Measurements from ENCODE around the gene OBP2A. TPM values are rescaled to one million over a fixed set of nuclear protein-coding genes. Genes with fewer than 3 reads are reported as not detected.
A peak's percentile ranks its signal among the peaks of the same experiment; 100 is the strongest.

Gene OBP2A
- total RNA-seq, 1 experiment from 2014 or later = not detected

- TF ChIP-seq, protein P1, sequence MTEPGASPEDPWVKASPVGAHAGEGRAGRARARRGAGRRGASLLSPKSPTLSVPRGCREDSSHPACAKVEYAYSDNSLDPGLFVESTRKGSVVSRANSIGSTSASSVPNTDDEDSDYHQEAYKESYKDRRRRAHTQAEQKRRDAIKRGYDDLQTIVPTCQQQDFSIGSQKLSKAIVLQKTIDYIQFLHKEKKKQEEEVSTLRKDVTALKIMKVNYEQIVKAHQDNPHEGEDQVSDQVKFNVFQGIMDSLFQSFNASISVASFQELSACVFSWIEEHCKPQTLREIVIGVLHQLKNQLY (CRISPR knock-in tag; IDR thresholded peaks at IDR 0.05) = no peak
- TF ChIP-seq CBFB (CRISPR knock-in tag; IDR thresholded peaks at IDR 0.05; ENCODE audit: low read depth) (no peak), RELA (CRISPR knock-in tag; IDR thresholded peaks at IDR 0.05; ENCODE audit: borderline replicate concordance) (no peak)
- TF ChIP-seq, protein P2, sequence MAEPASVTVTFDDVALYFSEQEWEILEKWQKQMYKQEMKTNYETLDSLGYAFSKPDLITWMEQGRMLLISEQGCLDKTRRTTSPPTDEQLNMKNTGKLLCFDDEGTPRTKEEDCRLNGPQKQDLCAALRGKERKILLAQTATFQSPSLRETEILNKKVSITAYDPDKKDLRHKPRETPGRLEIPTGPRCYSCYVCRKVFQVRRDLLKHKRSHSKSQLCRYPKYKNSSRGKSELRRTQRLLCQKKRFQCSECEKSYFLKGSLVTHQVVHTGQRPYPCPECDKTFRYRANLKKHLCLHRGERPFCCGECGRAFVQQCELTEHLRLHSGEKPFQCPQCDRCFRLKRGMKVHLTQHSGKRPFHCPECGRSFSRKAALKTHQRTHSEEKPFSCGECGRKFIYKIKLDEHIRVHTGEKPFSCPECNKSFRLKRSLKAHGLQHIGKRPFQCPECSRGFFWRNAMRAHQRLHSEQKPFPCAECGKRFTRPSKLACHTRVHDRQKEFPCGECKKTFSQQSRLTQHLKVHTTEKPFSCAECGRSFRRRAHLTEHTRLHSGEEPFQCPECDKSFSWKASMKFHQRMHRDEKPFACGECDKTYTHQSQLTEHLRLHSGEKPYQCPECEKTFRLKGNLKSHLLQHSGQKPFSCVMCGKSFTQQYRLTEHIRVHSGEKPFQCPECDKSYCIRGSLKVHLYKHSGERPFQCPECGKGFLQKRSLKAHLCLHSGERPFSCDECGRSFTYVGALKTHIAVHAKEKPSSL (CRISPR knock-in tag; conservative IDR thresholded peaks at IDR 0.05) = no peak
Observed at GRCh38 chr9:135505406-135506187, 40.3 kb upstream of the OBP2A start (continued).

GRCh38 chr9:135506327-135507103, 39.4 kb upstream of the OBP2A start:
- H3K4me1 Mint-ChIP-seq = peaks cover 6% of the 10 kb centered on the region
- H3K27me3 Mint-ChIP-seq (ENCODE audit: low read depth) = no peaks in the 10 kb centered on the region
- TF ChIP-seq, protein P3, sequence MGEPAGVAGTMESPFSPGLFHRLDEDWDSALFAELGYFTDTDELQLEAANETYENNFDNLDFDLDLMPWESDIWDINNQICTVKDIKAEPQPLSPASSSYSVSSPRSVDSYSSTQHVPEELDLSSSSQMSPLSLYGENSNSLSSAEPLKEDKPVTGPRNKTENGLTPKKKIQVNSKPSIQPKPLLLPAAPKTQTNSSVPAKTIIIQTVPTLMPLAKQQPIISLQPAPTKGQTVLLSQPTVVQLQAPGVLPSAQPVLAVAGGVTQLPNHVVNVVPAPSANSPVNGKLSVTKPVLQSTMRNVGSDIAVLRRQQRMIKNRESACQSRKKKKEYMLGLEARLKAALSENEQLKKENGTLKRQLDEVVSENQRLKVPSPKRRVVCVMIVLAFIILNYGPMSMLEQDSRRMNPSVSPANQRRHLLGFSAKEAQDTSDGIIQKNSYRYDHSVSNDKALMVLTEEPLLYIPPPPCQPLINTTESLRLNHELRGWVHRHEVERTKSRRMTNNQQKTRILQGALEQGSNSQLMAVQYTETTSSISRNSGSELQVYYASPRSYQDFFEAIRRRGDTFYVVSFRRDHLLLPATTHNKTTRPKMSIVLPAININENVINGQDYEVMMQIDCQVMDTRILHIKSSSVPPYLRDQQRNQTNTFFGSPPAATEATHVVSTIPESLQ (CRISPR knock-in tag; IDR thresholded peaks at IDR 0.05) = no peak
- TF ChIP-seq EMX1 (CRISPR knock-in tag; IDR thresholded peaks at IDR 0.05) (no peak), HMGXB4 (CRISPR knock-in tag; IDR thresholded peaks at IDR 0.05) (no peak), E2F4 (CRISPR knock-in tag; IDR thresholded peaks at IDR 0.05; ENCODE audit: borderline replicate concordance, low read depth) (no peak), FOXJ3 (CRISPR knock-in tag; IDR thresholded peaks at IDR 0.05; ENCODE audit: borderline replicate concordance) (no peak), ARID4B (CRISPR knock-in tag; IDR thresholded peaks at IDR 0.05; ENCODE audit: borderline replicate concordance) (no peak), RELA (CRISPR knock-in tag; IDR thresholded peaks at IDR 0.05; ENCODE audit: borderline replicate concordance) (no peak), SOX15 (CRISPR knock-in tag; IDR thresholded peaks at IDR 0.05) (no peak), ZNF219 (CRISPR knock-in tag; IDR thresholded peaks at IDR 0.05; ENCODE audit: borderline replicate concordance) (no peak), CREB1 (CRISPR knock-in tag; IDR thresholded peaks at IDR 0.05) (no peak), ETV6 (CRISPR knock-in tag; IDR thresholded peaks at IDR 0.05) (no peak), NR1H2 (CRISPR knock-in tag; IDR thresholded peaks at IDR 0.05) (no peak), TEAD1 (CRISPR knock-in tag; IDR thresholded peaks at IDR 0.05) (no peak)
- TF ChIP-seq, protein P4, sequence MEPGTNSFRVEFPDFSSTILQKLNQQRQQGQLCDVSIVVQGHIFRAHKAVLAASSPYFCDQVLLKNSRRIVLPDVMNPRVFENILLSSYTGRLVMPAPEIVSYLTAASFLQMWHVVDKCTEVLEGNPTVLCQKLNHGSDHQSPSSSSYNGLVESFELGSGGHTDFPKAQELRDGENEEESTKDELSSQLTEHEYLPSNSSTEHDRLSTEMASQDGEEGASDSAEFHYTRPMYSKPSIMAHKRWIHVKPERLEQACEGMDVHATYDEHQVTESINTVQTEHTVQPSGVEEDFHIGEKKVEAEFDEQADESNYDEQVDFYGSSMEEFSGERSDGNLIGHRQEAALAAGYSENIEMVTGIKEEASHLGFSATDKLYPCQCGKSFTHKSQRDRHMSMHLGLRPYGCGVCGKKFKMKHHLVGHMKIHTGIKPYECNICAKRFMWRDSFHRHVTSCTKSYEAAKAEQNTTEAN (CRISPR knock-in tag; IDR thresholded peaks at IDR 0.05) = no peak
- ChIA-PET CTCF (interaction anchor here (0.5 to 3.7 kb wide), 6 partner anchors 18 to 288 kb away, joined by 3 to 42 read pairs (median 4); no protein-coding TSS in a partner anchor), POLR2A (interaction anchor here (0.5 kb wide), 1 partner anchor 431 kb away, joined by 4 read pairs; no protein-coding TSS in a partner anchor)
- peak; percentile 69 for ATAC-seq
- H3K9me3 Mint-ChIP-seq = no peaks in the 10 kb centered on the region; the same call in 1 of the 2 replicates
- no peak overlapping the region for H3K27ac Mint-ChIP-seq
- peaks cover 20% of the 10 kb centered on the region for H3K36me3 Mint-ChIP-seq
- DNase-seq (ENCODE audit: low spot score) = peak; percentile 31
- no peak overlapping the region for H3K4me3 Mint-ChIP-seq

All from WTC11 (cell line).